ENCODE measurements around the gene TMEM256. TPM values are rescaled to one million over a fixed set of nuclear protein-coding genes. Genes with fewer than 3 reads are reported as not detected.

TMEM256 gene
- total and polyA plus RNA-seq, 2 donors (not counting 3 experiments of a cell fraction or from before 2014, with no cell fraction given) = 67.4 to 148 TPM

DNA sequence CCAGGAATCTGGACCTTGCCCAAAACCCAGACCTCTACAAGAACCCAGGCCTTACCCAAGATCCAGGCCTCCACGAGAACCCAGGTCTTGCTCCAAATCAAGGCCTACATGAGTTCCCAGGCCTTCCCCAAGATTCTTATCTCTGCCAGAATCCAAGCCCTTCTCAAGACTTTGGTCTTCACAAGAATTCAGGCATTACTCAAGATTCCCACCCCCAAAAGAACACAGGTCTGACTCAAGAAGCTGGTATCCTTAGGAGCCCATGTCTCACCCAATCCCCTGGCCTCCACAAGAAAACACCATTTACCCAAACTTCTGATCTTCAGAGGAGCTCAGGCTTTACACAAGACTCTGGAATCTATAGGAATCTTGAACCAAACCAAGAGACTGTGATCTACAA lies 27.3 kb upstream of the TMEM256 start:
- POLR2A ChIA-PET = interaction anchor here (0.6 kb wide), 1 partner anchor 25 kb away, joined by 10 read pairs; no protein-coding TSS in a partner anchor
- TF ChIP-seq POLR2A (IDR thresholded peaks at IDR 0.05; ENCODE audit: low read depth, low read length) (no peak), FOS (IDR thresholded peaks at IDR 0.05; ENCODE audit: borderline replicate concordance, insufficient read depth, low read length) (no peak), JUN (IDR thresholded peaks at IDR 0.05; ENCODE audit: borderline replicate concordance, insufficient read depth, insufficient read length, low read depth) (no peak), MYC (IDR thresholded peaks at IDR 0.05; ENCODE audit: low read depth, low read length) (no peak), POLR2AphosphoS5 (IDR thresholded peaks at IDR 0.05; ENCODE audit: insufficient read depth, low read depth, low read length) (no peak), GATA2 (IDR thresholded peaks at IDR 0.05; ENCODE audit: insufficient read depth, insufficient read length, low read depth, low read length) (no peak), MAX (IDR thresholded peaks at IDR 0.05; ENCODE audit: insufficient read depth, insufficient read length) (no peak)
- TF ChIP-seq, protein P1, sequence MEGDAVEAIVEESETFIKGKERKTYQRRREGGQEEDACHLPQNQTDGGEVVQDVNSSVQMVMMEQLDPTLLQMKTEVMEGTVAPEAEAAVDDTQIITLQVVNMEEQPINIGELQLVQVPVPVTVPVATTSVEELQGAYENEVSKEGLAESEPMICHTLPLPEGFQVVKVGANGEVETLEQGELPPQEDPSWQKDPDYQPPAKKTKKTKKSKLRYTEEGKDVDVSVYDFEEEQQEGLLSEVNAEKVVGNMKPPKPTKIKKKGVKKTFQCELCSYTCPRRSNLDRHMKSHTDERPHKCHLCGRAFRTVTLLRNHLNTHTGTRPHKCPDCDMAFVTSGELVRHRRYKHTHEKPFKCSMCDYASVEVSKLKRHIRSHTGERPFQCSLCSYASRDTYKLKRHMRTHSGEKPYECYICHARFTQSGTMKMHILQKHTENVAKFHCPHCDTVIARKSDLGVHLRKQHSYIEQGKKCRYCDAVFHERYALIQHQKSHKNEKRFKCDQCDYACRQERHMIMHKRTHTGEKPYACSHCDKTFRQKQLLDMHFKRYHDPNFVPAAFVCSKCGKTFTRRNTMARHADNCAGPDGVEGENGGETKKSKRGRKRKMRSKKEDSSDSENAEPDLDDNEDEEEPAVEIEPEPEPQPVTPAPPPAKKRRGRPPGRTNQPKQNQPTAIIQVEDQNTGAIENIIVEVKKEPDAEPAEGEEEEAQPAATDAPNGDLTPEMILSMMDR (IDR thresholded peaks at IDR 0.05; ENCODE audit: extremely low read depth in 1 of 2, insufficient read depth in 1 of 2, low read depth in 1 of 2, low read length in 2 of 2) = no peak
- dilution Hi-C loops (cut with MboI; ENCODE audit: extremely low pct_ligation_motif_present, low sequenced_read_pairs) = no loop called here
- CTCF ChIA-PET = interaction anchor here (1.3 to 1.5 kb wide), 2 partner anchors 11 to 76 kb away, joined by 3 to 5 read pairs; partner anchors contain the start of gene SPEM1
- BruUV-seq (replicated peaks) = no TSS peak
- no peaks in the 10 kb centered on the region for H3K27me3 ChIP-seq (ENCODE audit: control insufficient read depth in 2 of 2, insufficient read depth in 2 of 2, low read length in 2 of 2)
- H3K79me2 ChIP-seq (ENCODE audit: control insufficient read depth, insufficient read depth, low read length) = no peaks in the 10 kb centered on the region
- FAIRE-seq (no peak), DNase-seq (ENCODE audit: low read depth, low spot score) (no peak)
- no peaks in the 10 kb centered on the region for H3K9me1 ChIP-seq (replicated peaks; ENCODE audit: control insufficient read depth, extremely low read depth, insufficient read depth, low read length)
- no peak overlapping the region for H3K4me3 ChIP-seq (replicated peaks in 1 of 3; ENCODE audit: insufficient read depth in 1 of 3, low read depth in 1 of 3, low read length in 3 of 3)
- H3K4me2 ChIP-seq (ENCODE audit: insufficient read depth, low read length) = no peak overlapping the region
- no peaks in the 10 kb centered on the region for H3K36me3 ChIP-seq (ENCODE audit: control insufficient read depth in 2 of 2, extremely low read depth in 1 of 2, insufficient read depth in 2 of 2, low read length in 2 of 2)
- no peak overlapping the region for H3K27ac ChIP-seq (ENCODE audit: insufficient read depth, low read depth, low read length)
- intact Hi-C loops (cut with micrococcal nuclease) = no loop called here
- H3K9me3 ChIP-seq (replicated peaks; ENCODE audit: control insufficient read depth, insufficient read depth, low read length) = no peaks in the 10 kb centered on the region
- no peak overlapping the region for H2AFZ ChIP-seq (ENCODE audit: low read depth, low read length)
- peaks cover 10% of the 10 kb centered on the region for H3K4me1 ChIP-seq (ENCODE audit: control insufficient read depth, extremely low read depth, insufficient read depth, low read length)
- H4K20me1 ChIP-seq (replicated peaks; ENCODE audit: control insufficient read depth, extremely low read depth, insufficient read depth, low read length) = no peaks in the 10 kb centered on the region
- no peak overlapping the region for H3K9ac ChIP-seq (replicated peaks; ENCODE audit: extremely low read depth, insufficient read depth, low read length)

Data from endothelial cell of umbilical vein (primary cell).